Activated naive CD8-positive, alpha-beta T cell treated with anti-CD3 and anti-CD28 coated beads, Interleukin-2, amount 50 U/mL, for 24 hours (primary cell): Measurements from ENCODE around the gene AFG3L2.

Source experiments
- ATAC-seq: fragments of 150-1000 bp; cut with Tn5 transposase; one replicate; pipeline ENCODE4 v1.10.0; 2021
- DNase-seq: peaks from one replicate; pipeline ENCODE4 v3.0.0; 2021
- H3K27ac Mint-ChIP-seq: one replicate; pipeline ENCODE4 v1.8.0; 2021; ENCODE audit warnings: mild to moderate bottlenecking, mixed read lengths
- H3K27me3 Mint-ChIP-seq: one replicate; pipeline ENCODE4 v1.8.0; 2021; ENCODE audit warnings: mixed read lengths
- H3K36me3 Mint-ChIP-seq: one replicate; pipeline ENCODE4 v1.8.0; 2021; ENCODE audit warnings: low read depth, mixed read lengths
- H3K4me1 Mint-ChIP-seq: one replicate; pipeline ENCODE4 v1.8.0; 2021; ENCODE audit warnings: mixed read lengths
- H3K4me3 Mint-ChIP-seq: one replicate; pipeline ENCODE4 v1.8.0; 2021; ENCODE audit warnings: mild to moderate bottlenecking, moderate library complexity, mixed read lengths
- H3K9me3 Mint-ChIP-seq: one replicate; pipeline ENCODE4 v1.8.0; 2021; ENCODE audit warnings: mixed read lengths

The AFG3L2 gene

DNA sequence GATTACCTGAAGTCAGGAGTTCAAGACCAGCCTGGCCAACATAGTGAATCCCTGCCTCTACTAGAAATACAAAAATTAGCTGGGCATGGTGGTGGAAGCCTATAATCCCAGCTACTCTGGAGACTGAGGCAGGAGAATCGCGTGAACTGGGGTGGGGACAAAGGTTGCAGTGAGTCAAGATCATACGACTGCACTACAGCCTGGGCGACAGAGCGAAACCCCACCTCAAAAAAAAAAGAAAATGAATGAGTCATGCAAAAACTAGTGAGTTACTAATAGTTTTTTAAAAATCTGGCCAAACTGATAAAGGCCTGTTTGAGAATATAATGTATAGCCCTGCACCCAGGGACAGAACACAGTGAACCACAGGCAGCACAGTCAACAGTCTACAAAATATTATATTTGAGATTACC is 17.5 kb downstream of the AFG3L2 start:
- H3K9me3 Mint-ChIP-seq, result no peaks in the 10 kb centered on the region
- no peak overlapping the region for H3K27ac Mint-ChIP-seq
- H3K4me1 Mint-ChIP-seq, result peaks cover 12% of the 10 kb centered on the region
- H3K36me3 Mint-ChIP-seq, result peaks cover 48% of the 10 kb centered on the region
- ATAC-seq (no peak), DNase-seq (no peak)
- H3K4me3 Mint-ChIP-seq, result no peak overlapping the region
- no peaks in the 10 kb centered on the region for H3K27me3 Mint-ChIP-seq

DNA sequence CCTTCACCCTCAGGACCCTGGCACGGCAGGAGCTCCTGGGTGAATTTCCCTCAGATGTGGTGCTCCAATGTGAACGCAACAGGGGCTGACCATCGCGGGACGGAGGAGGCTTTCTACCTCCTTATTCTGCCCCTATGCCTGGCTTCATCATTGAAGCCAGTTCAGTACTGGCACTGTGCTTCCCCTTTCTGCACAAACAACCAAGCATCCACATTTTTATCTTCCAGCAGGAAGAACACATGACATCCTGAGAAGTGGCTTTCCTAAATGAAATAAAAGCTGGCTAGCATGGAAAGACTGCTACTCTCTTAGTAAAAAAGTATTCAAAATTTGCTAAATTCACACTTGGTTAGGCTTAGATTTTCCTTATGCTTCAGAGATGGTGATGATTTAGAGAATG is 24.8 kb downstream of the AFG3L2 start:
- ATAC-seq, result no peak

DNA sequence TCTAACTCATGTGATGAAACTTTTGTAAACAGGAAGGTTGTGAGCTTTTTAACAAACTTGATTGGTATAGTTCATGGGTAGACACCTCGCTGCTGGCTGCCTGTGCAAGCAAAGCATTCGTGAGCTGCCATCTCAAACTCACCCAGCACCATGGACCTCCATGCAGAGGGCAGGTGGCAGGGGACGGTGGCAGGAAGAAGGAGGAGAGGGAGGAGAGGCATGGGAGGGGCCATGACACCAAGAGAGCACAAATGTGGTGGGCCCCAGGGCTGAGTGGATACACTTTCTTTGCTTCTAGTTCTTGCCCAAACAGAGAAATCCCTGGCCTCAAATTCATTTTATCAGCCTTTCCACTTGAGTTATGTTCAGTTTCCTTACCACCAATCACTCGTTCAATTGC is 29.1 kb downstream of the AFG3L2 start:
- no peak overlapping the region for H3K4me3 Mint-ChIP-seq
- H3K36me3 Mint-ChIP-seq, result peaks cover 62% of the 10 kb centered on the region

More for the DNA sequence above, 24.8 kb downstream of the AFG3L2 start:
- H3K36me3 Mint-ChIP-seq, result peaks cover 53% of the 10 kb centered on the region
- no peak for DNase-seq
- H3K9me3 Mint-ChIP-seq, result no peaks in the 10 kb centered on the region
- H3K4me1 Mint-ChIP-seq, result peaks cover 6% of the 10 kb centered on the region
- H3K4me3 Mint-ChIP-seq, result no peak overlapping the region
- H3K27ac Mint-ChIP-seq, result no peak overlapping the region
- no peaks in the 10 kb centered on the region for H3K27me3 Mint-ChIP-seq

DNA sequence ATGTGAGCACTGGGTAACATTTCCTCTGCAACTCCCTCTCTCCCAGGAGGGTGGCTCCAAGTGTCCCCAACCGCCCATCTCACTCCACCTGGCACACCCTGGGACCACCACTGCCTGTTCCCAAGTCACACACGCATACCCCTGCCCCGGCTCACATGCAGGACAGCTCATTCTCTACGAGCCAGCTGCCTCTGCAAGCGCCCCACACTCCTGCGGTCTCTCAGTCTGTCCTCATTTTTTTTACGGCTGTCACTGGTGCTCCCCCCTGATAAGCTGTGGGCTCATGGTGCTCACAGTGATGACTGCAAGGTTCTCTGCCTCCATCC is 30.8 kb downstream of the AFG3L2 start:
- no peak for ATAC-seq
- Mint-ChIP-seq H3K27ac (no peak overlapping the region), H3K27me3 (no peaks in the 10 kb centered on the region), H3K4me1 (no peaks in the 10 kb centered on the region), H3K9me3 (no peaks in the 10 kb centered on the region), H3K36me3 (peaks cover 64% of the 10 kb centered on the region), H3K4me3 (no peak overlapping the region)
- DNase-seq, result no peak

More for the DNA sequence above, 29.1 kb downstream of the AFG3L2 start:
- Mint-ChIP-seq H3K27me3 (no peaks in the 10 kb centered on the region), H3K9me3 (no peaks in the 10 kb centered on the region), H3K27ac (no peak overlapping the region), H3K4me1 (no peaks in the 10 kb centered on the region)
- no peak for ATAC-seq
- DNase-seq, result no peak

DNA sequence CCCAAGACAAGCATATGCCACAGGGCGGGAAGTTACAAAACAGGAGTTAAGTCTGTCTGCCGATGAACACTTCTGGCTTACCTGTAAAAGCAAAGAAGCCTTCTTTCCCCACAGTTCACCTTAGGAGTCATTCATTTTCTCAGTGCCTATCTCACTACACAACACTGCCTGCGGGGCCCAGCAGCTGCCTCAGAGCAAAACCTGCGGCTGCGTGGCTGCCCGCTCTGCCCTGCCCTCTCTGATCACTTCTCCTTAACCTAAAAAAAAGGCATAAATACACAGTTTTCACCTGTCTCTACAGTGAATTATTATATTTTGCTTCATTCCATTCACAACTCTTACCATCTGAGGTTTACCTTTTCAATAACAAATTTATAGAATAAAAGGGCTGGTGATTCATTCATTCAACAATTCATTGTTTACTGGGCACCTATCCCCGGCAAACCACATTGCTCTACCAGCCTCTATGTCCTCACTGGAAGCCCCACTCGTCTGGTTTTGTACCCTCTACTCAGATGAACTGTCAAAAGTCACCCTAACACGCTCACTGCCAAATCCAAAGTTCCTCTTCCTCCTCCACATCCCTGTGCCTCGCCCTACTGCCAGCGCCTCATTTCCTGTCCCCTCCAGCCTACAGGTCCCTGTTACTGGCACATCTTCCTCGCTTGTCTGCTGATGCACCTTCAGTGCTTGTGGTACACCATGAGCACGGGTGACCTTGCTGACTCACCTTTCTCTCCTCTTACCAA is 31.4 kb downstream of the AFG3L2 start:
- no peaks in the 10 kb centered on the region for H3K27me3 Mint-ChIP-seq
- ATAC-seq (peak; percentile 54), DNase-seq (no peak)
- no peaks in the 10 kb centered on the region for H3K9me3 Mint-ChIP-seq
- peak overlapping the region; percentile 12 for H3K27ac Mint-ChIP-seq
- no peak overlapping the region for H3K4me3 Mint-ChIP-seq
- H3K36me3 Mint-ChIP-seq, result peaks cover 64% of the 10 kb centered on the region
- H3K4me1 Mint-ChIP-seq, result no peaks in the 10 kb centered on the region

DNA sequence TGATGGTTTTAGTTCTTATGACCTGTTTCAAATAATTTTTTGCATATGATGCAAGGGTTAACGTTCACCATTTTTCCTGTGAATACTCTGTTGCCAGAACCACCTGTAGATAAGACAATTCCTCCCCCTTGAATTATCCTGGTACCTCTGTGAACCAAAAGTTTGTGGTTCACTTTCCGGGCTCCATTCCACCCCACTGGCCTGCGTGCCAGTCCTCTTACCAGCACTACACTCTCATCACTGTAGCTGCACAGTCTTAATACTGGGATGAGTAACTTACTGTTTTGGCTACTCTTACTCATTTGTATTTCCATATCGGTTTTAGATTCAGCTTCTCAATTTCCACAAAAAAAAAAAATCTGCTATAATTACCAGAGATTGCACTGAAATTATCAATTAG is 34.4 kb downstream of the AFG3L2 start:
- no peaks in the 10 kb centered on the region for H3K9me3 Mint-ChIP-seq
- no peaks in the 10 kb centered on the region for H3K27me3 Mint-ChIP-seq
- no peak for ATAC-seq
- DNase-seq, result no peak
- H3K4me3 Mint-ChIP-seq, result no peak overlapping the region
- no peak overlapping the region for H3K27ac Mint-ChIP-seq
- peaks cover 57% of the 10 kb centered on the region for H3K36me3 Mint-ChIP-seq
- no peaks in the 10 kb centered on the region for H3K4me1 Mint-ChIP-seq

DNA sequence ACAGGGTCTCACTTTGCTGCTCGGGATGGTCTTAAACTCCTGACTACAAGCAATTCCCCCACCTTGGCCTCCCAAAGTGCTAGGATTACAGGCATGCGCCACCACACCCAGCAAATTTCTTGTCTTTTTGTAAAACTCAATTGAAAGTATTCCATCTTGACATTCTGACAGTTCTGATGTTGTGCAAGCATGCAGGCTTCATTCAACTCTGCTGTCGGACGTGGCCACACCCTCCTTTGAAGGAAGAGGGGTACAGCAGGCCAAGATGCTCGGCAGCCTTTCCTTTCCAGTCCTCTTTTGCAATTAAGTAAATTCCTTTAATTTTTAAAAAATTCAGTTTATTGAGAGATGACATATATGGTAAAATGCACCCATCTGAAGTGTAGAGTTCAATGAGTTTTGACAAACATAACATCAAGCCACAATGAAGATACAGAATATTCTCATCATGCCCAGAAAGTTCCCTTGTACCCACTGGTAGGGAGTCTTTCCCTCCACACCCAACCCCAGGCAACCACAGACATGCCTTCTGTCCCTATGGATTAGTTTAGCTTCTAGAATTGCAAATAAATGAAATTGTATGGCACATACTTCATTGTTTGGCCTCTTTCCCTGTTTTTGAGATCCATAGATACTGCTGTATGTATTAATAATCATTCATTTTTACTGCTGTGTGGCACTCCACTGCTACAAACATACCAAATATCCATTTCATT is 35.9 kb downstream of the AFG3L2 start:
- Mint-ChIP-seq H3K27me3 (no peaks in the 10 kb centered on the region), H3K27ac (no peak overlapping the region), H3K4me1 (no peaks in the 10 kb centered on the region), H3K4me3 (no peak overlapping the region), H3K9me3 (no peaks in the 10 kb centered on the region), H3K36me3 (peaks cover 55% of the 10 kb centered on the region)
- DNase-seq (no peak), ATAC-seq (no peak)

DNA sequence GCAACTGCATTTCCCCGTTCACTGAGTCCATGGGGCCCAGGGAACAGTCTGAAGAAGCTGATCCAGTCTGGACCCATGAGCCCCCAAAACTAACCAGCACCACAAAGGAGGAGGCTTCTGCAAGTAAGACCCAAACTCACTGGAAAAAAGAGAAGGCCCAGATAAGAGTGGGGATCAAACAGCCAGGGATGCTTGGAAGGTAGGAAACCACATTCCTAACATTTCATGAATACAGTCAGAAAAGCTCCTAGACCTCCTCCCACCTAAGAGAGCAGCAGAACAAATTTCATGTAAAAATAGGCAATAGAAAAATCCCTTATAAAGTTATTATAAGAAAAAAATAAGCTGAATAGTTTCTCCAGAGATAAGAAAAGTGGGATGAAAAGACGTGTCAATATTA is 38.6 kb downstream of the AFG3L2 start:
- H3K9me3 Mint-ChIP-seq, result no peaks in the 10 kb centered on the region
- no peak overlapping the region for H3K4me3 Mint-ChIP-seq
- peaks cover 56% of the 10 kb centered on the region for H3K36me3 Mint-ChIP-seq
- DNase-seq, result no peak
- no peak for ATAC-seq
- no peaks in the 10 kb centered on the region for H3K27me3 Mint-ChIP-seq
- no peaks in the 10 kb centered on the region for H3K4me1 Mint-ChIP-seq
- H3K27ac Mint-ChIP-seq, result no peak overlapping the region

DNA sequence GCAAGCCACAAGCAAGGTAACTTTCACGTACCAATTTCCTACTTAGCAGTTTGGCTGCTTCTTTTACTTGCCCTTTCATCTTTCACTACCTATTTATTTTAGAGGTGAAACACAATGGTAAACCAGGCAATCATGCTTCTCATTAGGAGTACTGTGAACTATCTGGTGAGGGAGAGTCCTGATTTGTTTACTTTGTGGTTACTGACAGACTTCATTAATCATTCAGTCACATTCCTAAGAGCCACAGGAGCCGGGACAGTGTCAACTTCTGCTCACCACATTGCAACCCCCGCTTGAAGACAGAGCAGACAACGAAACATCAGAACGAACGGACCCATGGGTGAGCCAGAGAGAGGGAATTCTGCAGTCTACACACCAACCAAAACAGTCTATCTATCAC is 40.1 kb downstream of the AFG3L2 start:
- no peak overlapping the region for H3K27ac Mint-ChIP-seq
- H3K27me3 Mint-ChIP-seq, result no peaks in the 10 kb centered on the region
- no peaks in the 10 kb centered on the region for H3K4me1 Mint-ChIP-seq
- H3K4me3 Mint-ChIP-seq, result no peak overlapping the region
- DNase-seq (no peak), ATAC-seq (no peak)
- no peaks in the 10 kb centered on the region for H3K9me3 Mint-ChIP-seq
- peaks cover 44% of the 10 kb centered on the region for H3K36me3 Mint-ChIP-seq

DNA sequence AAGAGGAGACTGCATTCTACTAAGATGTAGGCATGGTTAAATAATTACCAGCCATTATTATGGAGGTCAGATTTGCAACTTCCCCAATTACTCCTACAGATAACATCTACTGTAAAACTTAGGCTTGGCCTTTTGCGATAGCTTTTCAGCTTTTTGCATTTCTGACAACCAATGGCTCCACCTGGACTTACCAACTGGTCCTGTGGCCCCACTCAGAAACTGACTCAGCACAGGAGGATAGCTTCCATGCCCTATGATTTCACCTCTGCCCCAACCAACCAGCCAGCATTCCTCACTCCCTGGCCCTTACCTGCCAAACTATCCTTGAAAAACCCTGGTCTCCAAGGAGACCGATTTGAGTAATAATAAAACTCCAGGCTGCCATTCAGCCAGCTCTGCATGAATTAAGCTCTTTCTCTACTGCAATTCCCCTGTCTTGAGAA is 40.8 kb downstream of the AFG3L2 start:
- ATAC-seq (no peak), DNase-seq (no peak)
- H3K4me3 Mint-ChIP-seq, result no peak overlapping the region
- no peak overlapping the region for H3K27ac Mint-ChIP-seq
- H3K9me3 Mint-ChIP-seq, result no peaks in the 10 kb centered on the region
- H3K27me3 Mint-ChIP-seq, result no peaks in the 10 kb centered on the region
- H3K4me1 Mint-ChIP-seq, result no peaks in the 10 kb centered on the region
- peaks cover 42% of the 10 kb centered on the region for H3K36me3 Mint-ChIP-seq

DNA sequence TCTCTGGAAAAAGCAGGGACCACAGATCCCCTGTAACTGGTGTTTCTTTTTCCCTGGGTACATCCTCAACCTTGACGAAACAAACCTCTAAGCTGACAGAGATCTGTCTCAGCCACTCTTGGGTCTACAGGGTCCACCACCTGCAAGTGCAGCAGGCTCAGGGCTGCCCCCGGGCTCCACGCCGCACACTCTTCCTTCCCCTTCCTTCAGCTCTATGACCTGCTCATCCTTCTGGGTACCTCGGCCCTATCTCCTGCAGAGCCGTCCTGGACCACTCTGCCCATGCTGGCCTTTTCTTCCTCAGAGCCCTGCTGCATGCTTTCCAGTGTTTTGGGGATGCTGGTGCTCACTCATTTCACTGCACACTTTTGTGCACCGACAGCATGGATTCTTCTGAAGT is 41.5 kb downstream of the AFG3L2 start:
- no peak overlapping the region for H3K27ac Mint-ChIP-seq

DNA sequence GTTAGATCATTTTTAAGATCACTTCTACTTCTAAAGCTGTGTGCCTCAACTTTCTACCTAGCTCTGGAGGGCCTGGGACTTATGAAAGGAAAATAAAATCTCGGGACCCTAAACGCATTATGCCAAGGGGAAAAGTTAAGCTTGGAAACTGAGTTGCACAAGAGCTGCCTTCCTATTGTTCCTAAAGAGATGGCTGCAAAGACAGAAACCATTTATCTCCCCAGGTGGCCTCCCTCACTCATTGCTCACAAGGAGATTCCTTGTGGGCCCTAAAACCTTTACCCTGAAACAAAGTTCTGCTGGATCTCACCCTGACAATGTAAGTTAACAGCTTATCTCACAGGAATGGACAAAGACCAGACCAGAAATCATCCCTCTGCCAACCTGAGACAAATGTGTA is 42.2 kb downstream of the AFG3L2 start:
- no peak for DNase-seq
- ATAC-seq, result no peak
- H3K9me3 Mint-ChIP-seq, result no peaks in the 10 kb centered on the region
- H3K4me3 Mint-ChIP-seq, result no peak overlapping the region
- H3K27me3 Mint-ChIP-seq, result no peaks in the 10 kb centered on the region
- no peak overlapping the region for H3K27ac Mint-ChIP-seq
- no peaks in the 10 kb centered on the region for H3K4me1 Mint-ChIP-seq
- H3K36me3 Mint-ChIP-seq, result peaks cover 40% of the 10 kb centered on the region

More for the DNA sequence above, 41.5 kb downstream of the AFG3L2 start:
- ATAC-seq (peak; percentile 18), DNase-seq (no peak)
- no peak overlapping the region for H3K4me3 Mint-ChIP-seq
- H3K9me3 Mint-ChIP-seq, result no peaks in the 10 kb centered on the region
- H3K36me3 Mint-ChIP-seq, result peaks cover 44% of the 10 kb centered on the region
- no peaks in the 10 kb centered on the region for H3K4me1 Mint-ChIP-seq
- H3K27me3 Mint-ChIP-seq, result no peaks in the 10 kb centered on the region

DNA sequence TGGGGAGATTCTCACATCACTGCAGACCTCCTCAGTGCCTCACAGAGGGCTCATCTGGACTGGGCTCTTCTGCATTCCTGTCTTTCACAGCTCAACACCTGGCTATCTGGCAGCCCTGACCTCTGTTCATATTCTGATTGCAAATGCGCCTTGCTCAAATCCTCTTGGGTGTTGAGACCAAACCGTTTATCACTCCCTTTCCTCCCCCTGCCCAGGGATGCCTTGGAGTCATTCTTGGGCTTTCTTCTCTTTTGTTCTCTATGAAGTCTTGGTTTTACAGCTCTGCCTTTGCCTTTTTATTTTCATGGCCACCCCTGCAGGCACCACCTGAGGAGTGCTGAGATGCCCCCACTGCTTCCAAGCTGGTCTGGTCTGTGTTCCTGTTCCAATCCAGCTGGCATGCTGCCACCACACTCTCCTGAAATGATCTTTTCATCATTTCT is 42.6 kb downstream of the AFG3L2 start:
- no peak for DNase-seq
- Mint-ChIP-seq H3K4me1 (no peaks in the 10 kb centered on the region), H3K9me3 (no peaks in the 10 kb centered on the region), H3K27ac (no peak overlapping the region), H3K27me3 (no peaks in the 10 kb centered on the region), H3K4me3 (no peak overlapping the region), H3K36me3 (peaks cover 44% of the 10 kb centered on the region)
- ATAC-seq, result no peak

DNA sequence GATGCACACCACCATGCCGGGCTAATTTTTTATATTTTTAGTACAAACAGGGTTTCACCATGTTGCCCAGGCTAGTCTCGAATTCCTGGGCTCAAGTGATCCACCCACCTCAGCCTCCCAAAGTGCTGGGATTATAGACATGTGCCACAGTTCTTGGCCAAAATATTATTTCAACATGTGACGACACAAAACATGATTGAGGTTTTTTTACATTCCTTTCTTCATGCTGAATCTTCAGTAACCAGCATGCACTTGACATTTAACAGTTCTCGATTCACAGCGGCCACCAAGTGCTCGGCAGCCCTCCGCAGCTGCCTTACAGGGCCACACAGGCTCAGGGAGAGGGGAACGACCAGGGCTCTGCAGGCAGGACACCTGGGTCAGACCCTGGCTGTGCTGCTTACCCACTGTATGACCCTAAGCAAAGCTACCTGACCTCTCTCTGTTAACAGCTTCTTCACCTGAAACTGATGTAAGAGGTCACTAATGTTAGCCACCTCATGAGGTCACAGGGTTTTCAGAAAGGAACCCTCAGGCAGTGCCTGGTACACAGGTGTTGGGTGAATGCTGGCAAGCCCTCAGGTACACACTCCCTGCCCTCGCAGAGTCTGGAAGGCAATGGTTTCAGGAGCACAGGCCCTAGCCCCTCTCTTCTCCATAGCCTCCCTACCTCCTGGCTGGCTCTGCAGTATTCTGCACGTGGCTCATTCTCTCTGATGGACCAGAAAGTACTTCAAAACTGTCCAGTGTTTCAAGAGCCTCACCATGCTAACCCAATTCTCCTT is 43.3 kb downstream of the AFG3L2 start:
- H3K9me3 Mint-ChIP-seq, result no peaks in the 10 kb centered on the region
- no peaks in the 10 kb centered on the region for H3K27me3 Mint-ChIP-seq
- peaks cover 44% of the 10 kb centered on the region for H3K36me3 Mint-ChIP-seq
- no peak overlapping the region for H3K4me3 Mint-ChIP-seq
- H3K27ac Mint-ChIP-seq, result no peak overlapping the region
- peak; percentile 30 for ATAC-seq
- no peaks in the 10 kb centered on the region for H3K4me1 Mint-ChIP-seq
- DNase-seq, result no peak

DNA sequence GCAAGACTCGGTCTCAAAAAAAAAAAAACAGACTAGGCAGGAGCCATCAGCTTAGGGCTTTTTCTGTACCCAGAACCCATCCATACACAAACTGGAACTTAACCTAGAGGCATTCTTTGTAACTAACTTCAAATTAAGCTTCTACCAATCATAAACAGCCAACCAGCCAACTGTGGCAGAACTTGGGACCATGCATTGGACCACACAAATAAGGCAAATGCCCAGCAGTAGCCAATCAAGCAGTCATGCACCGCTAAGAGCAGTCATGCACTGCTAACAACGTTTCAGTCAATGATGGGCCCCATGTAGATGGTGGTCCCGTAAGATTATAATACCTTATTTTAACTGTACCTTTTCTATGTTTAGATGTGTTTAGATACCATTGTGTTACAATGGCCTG is 46.3 kb downstream of the AFG3L2 start:
- no peak for DNase-seq
- Mint-ChIP-seq H3K4me3 (no peak overlapping the region), H3K36me3 (peaks cover 49% of the 10 kb centered on the region), H3K27me3 (no peaks in the 10 kb centered on the region), H3K4me1 (peaks cover 4% of the 10 kb centered on the region), H3K9me3 (no peaks in the 10 kb centered on the region), H3K27ac (no peak overlapping the region)
- no peak for ATAC-seq
